ENCODE measurements around the gene MCM3AP. TPM values are rescaled to one million over a fixed set of nuclear protein-coding genes. Genes with fewer than 3 reads are reported as not detected.

The MCM3AP gene
- total RNA-seq, 1 donor from 2014 or later, result 107 TPM

GRCh38 chr21:46218906-46219590, 66.4 kb downstream of the MCM3AP start:
- DNase-seq (ENCODE audit: low spot score), result no peak

GRCh38 chr21:46217511-46218196, 67.8 kb downstream of the MCM3AP start:
- DNase-seq (ENCODE audit: low spot score), result no peak

GRCh38 chr21:46216132-46216747, 69.2 kb downstream of the MCM3AP start:
- no peak for DNase-seq (ENCODE audit: low spot score)

GRCh38 chr21:46215436-46216131, 69.8 kb downstream of the MCM3AP start:
- DNase-seq (ENCODE audit: low spot score), result no peak

- no peak for DNase-seq (ENCODE audit: low spot score)
Measured at GRCh38 chr21:46214478-46215340, 70.7 kb downstream of the MCM3AP start.

GRCh38 chr21:46213620-46214286, 71.7 kb downstream of the MCM3AP start:
- DNase-seq (ENCODE audit: low spot score), result no peak

- DNase-seq (ENCODE audit: low spot score), result no peak
Measured at GRCh38 chr21:46212721-46213484, 72.5 kb downstream of the MCM3AP start.

- no peak for DNase-seq (ENCODE audit: low spot score)
Measured at GRCh38 chr21:46211786-46212720, 73.4 kb downstream of the MCM3AP start.

- no peak for DNase-seq (ENCODE audit: low spot score)
Measured at GRCh38 chr21:46211376-46211775, 74.0 kb downstream of the MCM3AP start.

- no peak for DNase-seq (ENCODE audit: low spot score)
Measured at GRCh38 chr21:46210378-46211136, 74.9 kb downstream of the MCM3AP start.

- no peak for DNase-seq (ENCODE audit: low spot score)
Measured at GRCh38 chr21:46208761-46209721, 76.4 kb downstream of the MCM3AP start.

GRCh38 chr21:46207920-46208591, 77.4 kb downstream of the MCM3AP start:
- no peak for DNase-seq (ENCODE audit: low spot score)

- no peak for DNase-seq (ENCODE audit: low spot score)
Measured at GRCh38 chr21:46207006-46207919, 78.1 kb downstream of the MCM3AP start.

GRCh38 chr21:46206163-46207005, 79.0 kb downstream of the MCM3AP start:
- no peak for DNase-seq (ENCODE audit: low spot score)
